Loucy (cell line): ENCODE data around the gene PDZD7.
A peak's percentile ranks its signal among the peaks of the same experiment; 100 is the strongest.

Source experiments
- H2AFZ ChIP-seq: fragments of 200-600 bp; sonication (generic); 2 replicates; pipeline ENCODE4 v1.6.0; 2016; ENCODE audit warnings: antibody characterized with exemption, mild to moderate bottlenecking, low read length, moderate library complexity
- H3F3A ChIP-seq: fragments of 200-600 bp; 2 replicates; pipeline ENCODE4 v1.6.0; 2016; ENCODE audit warnings: antibody characterized with exemption, low read depth, mild to moderate bottlenecking
- H3K27me3 ChIP-seq: fragments of 200-600 bp; sonication (generic); 2 replicates; pipeline ENCODE4 v1.6.1; 2014; ENCODE audit warnings: low read length, mild to moderate bottlenecking; ENCODE audit not compliant: insufficient read depth, poor library complexity, severe bottlenecking
- H3K36me3 ChIP-seq: fragments of 200-600 bp; sonication (generic); 2 replicates; pipeline ENCODE4 v1.6.1; 2016; ENCODE audit warnings: low read length; ENCODE audit not compliant: insufficient read depth
- H3K4me1 ChIP-seq: fragments of 200-600 bp; sonication (generic); 2 replicates; pipeline ENCODE4 v1.5.1; 2014; ENCODE audit warnings: low read length, mild to moderate bottlenecking; ENCODE audit not compliant: insufficient read depth, poor library complexity, severe bottlenecking
- H3K4me2 ChIP-seq: fragments of 200-600 bp; sonication (generic); 2 replicates; pipeline ENCODE4 v1.6.0; 2014; ENCODE audit warnings: antibody characterized with exemption, low read length, low read depth, mild to moderate bottlenecking; ENCODE audit not compliant: poor library complexity, severe bottlenecking
- H3K4me3 ChIP-seq: fragments of 200-600 bp; sonication (generic); 2 replicates; pipeline ENCODE4 v1.5.1; 2014; ENCODE audit warnings: low read length, mild to moderate bottlenecking, mixed read lengths; ENCODE audit not compliant: poor library complexity, severe bottlenecking
- H3K79me2 ChIP-seq: fragments of 200-600 bp; sonication (generic); 2 replicates; pipeline ENCODE4 v1.6.1; 2014; ENCODE audit warnings: low read length; ENCODE audit not compliant: insufficient read depth
- H3K9ac ChIP-seq: fragments of 200-600 bp; sonication (generic); 2 replicates; pipeline ENCODE4 v1.6.0; 2014; ENCODE audit warnings: mild to moderate bottlenecking, low read depth, low read length, moderate library complexity; ENCODE audit not compliant: poor library complexity, severe bottlenecking
- H3K9me2 ChIP-seq: fragments of 200-600 bp; sonication (generic); replicated peaks from 2 replicates; pipeline ENCODE4 v1.6.1; 2016; ENCODE audit warnings: low read depth, low read length, mixed read lengths
- H3K9me3 ChIP-seq: fragments of 200-600 bp; sonication (generic); 2 replicates; pipeline ENCODE4 v1.6.1; 2014; ENCODE audit warnings: mild to moderate bottlenecking, antibody characterized with exemption, low read length, low read depth; ENCODE audit not compliant: insufficient read depth
- H4K20me1 ChIP-seq: fragments of 200-600 bp; sonication (generic); 2 replicates; pipeline ENCODE4 v1.6.0; 2014; ENCODE audit warnings: antibody characterized with exemption, low read length, mild to moderate bottlenecking; ENCODE audit not compliant: insufficient read depth, poor library complexity, severe bottlenecking
- EZH2phosphoT487 ChIP-seq: fragments of 200-600 bp; IDR thresholded peaks from 2 replicates; pipeline ENCODE4 v1.6.1; 2018; ENCODE audit warnings: antibody characterized with exemption, mild to moderate bottlenecking, moderate library complexity, borderline replicate concordance
- TF ChIP-seq, protein P1 (sequence below): fragments of 200-600 bp; sonication (generic); conservative IDR thresholded peaks from 2 replicates; pipeline ENCODE4 v1.5.1; 2014; ENCODE audit warnings: mild to moderate bottlenecking, antibody characterized with exemption, low read length

PDZD7 gene

DNA sequence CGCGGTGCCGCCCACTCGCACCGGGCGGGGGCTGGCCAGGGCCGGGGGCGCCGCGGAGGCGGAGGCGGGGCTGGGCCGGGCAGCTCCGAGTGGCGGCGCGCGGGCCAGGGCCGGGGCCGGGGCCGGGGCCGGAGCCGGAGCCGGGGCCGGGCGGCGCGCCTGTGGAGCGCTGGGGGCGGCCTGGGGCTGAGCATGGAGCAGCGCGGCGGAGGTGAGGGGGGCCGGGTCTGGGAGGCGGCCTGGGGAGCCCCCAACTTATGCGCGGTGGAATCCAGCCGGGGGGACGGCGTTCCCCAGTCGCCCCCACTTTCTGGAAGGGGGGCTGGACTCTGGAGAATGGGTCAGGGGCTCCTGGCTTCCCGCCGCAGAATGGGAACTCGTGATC, 31.2 kb downstream of the PDZD7 start, which contains the start of gene LZTS2:
LZTS2 (plus strand) TSS at position 67 of the 385 bp plus-strand sequence. CDS start 2,731 bp downstream, outside the sequence.
- peaks cover 4% of the 10 kb centered on the region for H4K20me1 ChIP-seq
- peak within 1 kb of the TSS; percentile 99 for H2AFZ ChIP-seq
- no peaks in the 10 kb centered on the region for H3K27me3 ChIP-seq
- peak within 1 kb of the TSS; percentile 92 for H3K9ac ChIP-seq
- TF ChIP-seq, protein P1, sequence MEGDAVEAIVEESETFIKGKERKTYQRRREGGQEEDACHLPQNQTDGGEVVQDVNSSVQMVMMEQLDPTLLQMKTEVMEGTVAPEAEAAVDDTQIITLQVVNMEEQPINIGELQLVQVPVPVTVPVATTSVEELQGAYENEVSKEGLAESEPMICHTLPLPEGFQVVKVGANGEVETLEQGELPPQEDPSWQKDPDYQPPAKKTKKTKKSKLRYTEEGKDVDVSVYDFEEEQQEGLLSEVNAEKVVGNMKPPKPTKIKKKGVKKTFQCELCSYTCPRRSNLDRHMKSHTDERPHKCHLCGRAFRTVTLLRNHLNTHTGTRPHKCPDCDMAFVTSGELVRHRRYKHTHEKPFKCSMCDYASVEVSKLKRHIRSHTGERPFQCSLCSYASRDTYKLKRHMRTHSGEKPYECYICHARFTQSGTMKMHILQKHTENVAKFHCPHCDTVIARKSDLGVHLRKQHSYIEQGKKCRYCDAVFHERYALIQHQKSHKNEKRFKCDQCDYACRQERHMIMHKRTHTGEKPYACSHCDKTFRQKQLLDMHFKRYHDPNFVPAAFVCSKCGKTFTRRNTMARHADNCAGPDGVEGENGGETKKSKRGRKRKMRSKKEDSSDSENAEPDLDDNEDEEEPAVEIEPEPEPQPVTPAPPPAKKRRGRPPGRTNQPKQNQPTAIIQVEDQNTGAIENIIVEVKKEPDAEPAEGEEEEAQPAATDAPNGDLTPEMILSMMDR, result no peak
- TF ChIP-seq EZH2phosphoT487, result no peak
- no peaks in the 10 kb centered on the region for H3F3A ChIP-seq
- no peaks in the 10 kb centered on the region; the same call in 1 of the 2 replicates for H3K36me3 ChIP-seq
- peaks cover 43% of the 10 kb centered on the region for H3K79me2 ChIP-seq
- H3K4me2 ChIP-seq, result peak within 1 kb of the TSS; percentile 98
- peak within 1 kb of the TSS; percentile 91 for H3K4me3 ChIP-seq
- H3K4me1 ChIP-seq, result peaks cover 37% of the 10 kb centered on the region
- H3K9me2 ChIP-seq, result no peaks in the 10 kb centered on the region
- no peaks in the 10 kb centered on the region for H3K9me3 ChIP-seq

DNA sequence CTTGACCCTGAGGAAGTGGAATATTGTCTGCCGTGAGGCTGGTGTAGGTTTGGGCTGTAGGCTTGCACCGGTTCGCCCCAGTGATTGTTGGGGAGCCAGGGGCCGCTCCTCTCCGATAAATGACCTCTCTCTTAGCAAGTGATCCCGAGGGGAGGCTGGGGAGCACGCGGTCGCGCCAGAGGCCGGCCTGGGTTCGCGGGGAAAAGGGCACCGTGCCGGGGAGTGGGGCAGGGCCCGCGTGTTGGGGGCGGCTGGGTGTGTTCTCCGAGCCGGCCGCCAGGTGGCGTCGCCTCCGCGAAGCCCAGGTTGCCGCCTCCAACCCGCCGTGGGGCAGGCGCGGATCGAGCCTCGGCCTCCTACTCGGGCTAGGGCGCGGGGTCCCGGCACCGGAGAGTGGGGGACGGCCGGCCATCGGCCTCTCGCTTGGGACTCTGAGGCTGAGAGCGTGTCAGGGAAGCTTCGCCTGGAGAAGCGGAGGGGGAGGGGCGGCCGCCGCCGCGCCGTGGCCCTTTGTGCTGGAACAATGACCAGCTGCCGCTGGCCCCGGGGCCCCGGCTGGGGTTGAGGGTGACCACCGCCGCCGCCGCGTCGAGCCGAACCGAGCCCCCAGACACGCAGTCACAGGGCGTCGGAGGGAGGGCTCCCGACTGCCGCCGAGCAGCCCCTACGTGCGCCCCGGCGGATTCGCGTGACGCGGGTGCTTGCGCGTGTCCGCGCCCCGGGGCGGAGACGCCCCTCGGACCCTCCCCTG, 31.8 kb downstream of the PDZD7 start:
- TF ChIP-seq EZH2phosphoT487, result no peak
- TF ChIP-seq, protein P1, result peak; percentile 68
- Histone ChIP-seq H2AFZ (peak overlapping the region; percentile 99), H4K20me1 (peaks cover 4% of the 10 kb centered on the region), H3K4me1 (peaks cover 37% of the 10 kb centered on the region), H3K79me2 (peaks cover 43% of the 10 kb centered on the region), H3F3A (no peaks in the 10 kb centered on the region), H3K36me3 (no peaks in the 10 kb centered on the region; the same call in 1 of the 2 replicates), H3K9ac (peak overlapping the region; percentile 84), H3K4me2 (peak overlapping the region; percentile 98), H3K9me3 (no peaks in the 10 kb centered on the region), H3K9me2 (no peaks in the 10 kb centered on the region), H3K27me3 (no peaks in the 10 kb centered on the region), H3K4me3 (peak overlapping the region; percentile 91)

DNA sequence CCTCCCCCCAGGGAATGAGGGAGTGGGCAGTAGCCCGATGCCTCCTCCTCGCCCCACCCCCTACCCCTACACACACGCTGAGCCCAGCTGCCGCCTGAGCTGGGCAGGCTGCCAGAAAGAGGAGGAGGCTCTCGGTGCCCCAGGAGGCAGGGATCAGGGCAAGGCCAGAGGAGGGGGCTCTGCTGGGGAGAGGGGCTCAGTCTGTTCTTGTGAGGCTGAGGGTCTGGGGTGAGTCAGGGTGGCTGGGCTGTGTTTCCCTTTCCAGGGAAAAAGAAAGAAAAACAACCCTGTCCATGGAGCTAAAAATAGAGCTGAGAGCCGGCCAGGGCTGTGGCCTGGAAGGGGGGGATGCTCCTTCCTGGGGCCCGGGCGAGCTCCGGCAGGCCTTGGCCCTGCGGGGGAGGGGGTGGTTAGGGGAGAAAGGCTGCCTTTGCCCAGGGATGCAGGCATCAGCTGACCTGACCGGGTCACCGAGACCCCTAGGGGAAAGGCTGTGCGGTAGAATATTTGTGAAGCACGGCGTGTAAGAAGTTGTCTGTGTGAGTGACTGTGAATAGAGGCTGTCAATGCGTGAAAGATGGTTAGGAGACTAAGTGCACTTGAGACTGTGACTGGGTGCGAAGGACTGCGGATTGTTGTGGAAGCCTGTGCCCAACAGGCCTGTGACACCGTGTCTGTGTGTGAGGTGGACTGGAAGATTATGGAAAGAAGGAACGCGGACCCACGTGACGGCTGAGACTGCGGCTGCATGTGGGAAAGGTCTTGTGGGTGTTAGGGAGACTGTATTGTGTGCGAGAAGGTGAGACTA, 32.5 kb downstream of the PDZD7 start:
- Histone ChIP-seq H3K9me3 (no peaks in the 10 kb centered on the region), H3K4me2 (peak overlapping the region; percentile 98), H2AFZ (peak overlapping the region; percentile 99), H3K27me3 (no peaks in the 10 kb centered on the region), H3K9ac (peak overlapping the region; percentile 84), H3K4me3 (peak overlapping the region; percentile 91), H3K36me3 (no peaks in the 10 kb centered on the region; the same call in 1 of the 2 replicates), H3K9me2 (no peaks in the 10 kb centered on the region), H3K79me2 (peaks cover 43% of the 10 kb centered on the region), H3F3A (no peaks in the 10 kb centered on the region), H4K20me1 (peaks cover 4% of the 10 kb centered on the region), H3K4me1 (peaks cover 37% of the 10 kb centered on the region)
- TF ChIP-seq EZH2phosphoT487, result no peak
- TF ChIP-seq, protein P1, result no peak
